BE2C (cell line): ENCODE measurements around the gene HMG20A. TPM values are rescaled to one million over a fixed set of nuclear protein-coding genes. Genes with fewer than 3 reads are reported as not detected.

Experiments used
- DNase-seq: peaks from one replicate; pipeline ENCODE4 v3.0.0-alpha.2; 2020
- H3K27me3 ChIP-seq: fragments of 250-450 bp; sonication (Bioruptor Pico); 2 replicates; pipeline ENCODE4 v1.5.1; 2020; ENCODE audit warnings: mild to moderate bottlenecking
- H3K36me3 ChIP-seq: fragments of 250-450 bp; sonication (Bioruptor Pico); 2 replicates; pipeline ENCODE4 v1.5.1; 2020; ENCODE audit warnings: mild to moderate bottlenecking
- H3K4me1 ChIP-seq: fragments of 250-450 bp; sonication (Bioruptor Pico); 2 replicates; pipeline ENCODE4 v1.5.1; 2020
- H3K4me3 ChIP-seq: 2 replicates; pipeline ENCODE4 v1.5.1; 2011; ENCODE audit warnings: low read depth, low read length
- H3K9me3 ChIP-seq: fragments of 250-450 bp; sonication (Bioruptor Pico); 2 replicates; pipeline ENCODE4 v1.5.1; 2020
- CTCF ChIP-seq: IDR thresholded peaks from 2 replicates; pipeline ENCODE4 v1.5.1; 2012; ENCODE audit warnings: mild to moderate bottlenecking, low read depth, low read length
- polyA plus RNA-seq: library from polyadenylated mRNA; unstranded; fragments of >200 nt; gene quantifications from one replicate; pipeline ENCODE4 v1.2.1, GENCODE V29; 2012; ENCODE audit warnings: low read depth, missing spikeins; ENCODE audit not compliant: insufficient read length, insufficient read depth

The HMG20A gene
- polyA plus RNA-seq, result 32.0 TPM

GRCh38 chr15:77420610-77421369 lies at the start of gene HMG20A:
Gene HMG20A (plus strand): TSS chr15:77420888. CDS start chr15:77458408, 37,520 bp downstream.
- no peaks in the 10 kb centered on the region for H3K4me1 ChIP-seq

GRCh38 chr15:77371850-77372563 lies 48.7 kb upstream of the HMG20A start:
- Histone ChIP-seq H3K36me3 (no peaks in the 10 kb centered on the region), H3K27me3 (no peaks in the 10 kb centered on the region; the same call in 1 of the 2 replicates), H3K4me3 (no peak overlapping the region), H3K9me3 (no peaks in the 10 kb centered on the region), H3K4me1 (no peaks in the 10 kb centered on the region)
- DNase-seq, result no peak
- no peak for TF ChIP-seq CTCF

More at GRCh38 chr15:77420610-77421369, at the start of gene HMG20A:
- Histone ChIP-seq H3K9me3 (no peaks in the 10 kb centered on the region), H3K27me3 (peaks cover 8% of the 10 kb centered on the region; the same call in 1 of the 2 replicates), H3K36me3 (no peaks in the 10 kb centered on the region), H3K4me3 (peak within 1 kb of the TSS; percentile 72)
- DNase-seq, result peak; percentile 51
- TF ChIP-seq CTCF, result no peak

- no peaks in the 10 kb centered on the region for H3K9me3 ChIP-seq
- DNase-seq, result no peak
- no peak for TF ChIP-seq CTCF
- H3K4me1 ChIP-seq, result no peaks in the 10 kb centered on the region
- no peaks in the 10 kb centered on the region for H3K36me3 ChIP-seq
- H3K4me3 ChIP-seq, result no peak overlapping the region
- no peaks in the 10 kb centered on the region; the same call in 1 of the 2 replicates for H3K27me3 ChIP-seq
These were observed 47.2 kb upstream of the HMG20A start for GRCh38 chr15:77373441-77373840.

GRCh38 chr15:77375133-77375532 lies 45.6 kb upstream of the HMG20A start:
- Histone ChIP-seq H3K27me3 (no peaks in the 10 kb centered on the region; the same call in 1 of the 2 replicates), H3K9me3 (no peaks in the 10 kb centered on the region), H3K4me1 (no peaks in the 10 kb centered on the region), H3K36me3 (no peaks in the 10 kb centered on the region), H3K4me3 (no peak overlapping the region)
- no peak for TF ChIP-seq CTCF
- no peak for DNase-seq

GRCh38 chr15:77376770-77377169 lies 43.9 kb upstream of the HMG20A start:
- no peaks in the 10 kb centered on the region for H3K9me3 ChIP-seq
- H3K36me3 ChIP-seq, result no peaks in the 10 kb centered on the region
- no peaks in the 10 kb centered on the region for H3K4me1 ChIP-seq
- no peaks in the 10 kb centered on the region; the same call in 1 of the 2 replicates for H3K27me3 ChIP-seq
- H3K4me3 ChIP-seq, result no peak overlapping the region
- TF ChIP-seq CTCF, result no peak
- DNase-seq, result no peak
